Measurements from ENCODE around the gene COL27A1.

DNA sequence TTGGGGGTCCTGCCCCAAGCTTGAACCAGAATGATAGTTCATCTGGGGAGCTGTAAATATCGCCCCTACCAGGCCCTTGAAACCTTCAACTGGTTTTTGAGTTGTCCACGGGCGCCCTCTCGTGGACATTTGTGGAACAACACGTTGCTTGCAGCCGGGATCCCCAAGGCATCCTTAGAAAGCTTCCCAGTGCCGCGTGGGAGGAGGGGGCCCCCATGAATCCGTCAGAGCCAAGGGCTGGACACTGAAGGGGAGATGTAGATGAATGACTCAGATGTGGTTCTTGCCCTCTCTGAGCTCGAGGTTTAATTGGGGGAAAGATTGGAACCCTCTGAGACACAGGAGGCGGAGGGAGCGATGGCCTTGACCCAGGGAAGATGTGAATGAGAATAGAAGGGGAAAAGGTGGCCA, 135.7 kb downstream of the COL27A1 start:
- TF ChIP-seq GLIS3 (CRISPR knock-in tag; IDR thresholded peaks at IDR 0.05) (no peak), ARNTL (CRISPR knock-in tag; IDR thresholded peaks at IDR 0.05; ENCODE audit: borderline replicate concordance, low read depth) (no peak), CSDC2 (CRISPR knock-in tag; IDR thresholded peaks at IDR 0.05) (no peak), SNAI2 (CRISPR knock-in tag; IDR thresholded peaks at IDR 0.05) (no peak), ZFP3 (CRISPR knock-in tag; IDR thresholded peaks at IDR 0.05) (no peak)
- TF ChIP-seq, protein P1, sequence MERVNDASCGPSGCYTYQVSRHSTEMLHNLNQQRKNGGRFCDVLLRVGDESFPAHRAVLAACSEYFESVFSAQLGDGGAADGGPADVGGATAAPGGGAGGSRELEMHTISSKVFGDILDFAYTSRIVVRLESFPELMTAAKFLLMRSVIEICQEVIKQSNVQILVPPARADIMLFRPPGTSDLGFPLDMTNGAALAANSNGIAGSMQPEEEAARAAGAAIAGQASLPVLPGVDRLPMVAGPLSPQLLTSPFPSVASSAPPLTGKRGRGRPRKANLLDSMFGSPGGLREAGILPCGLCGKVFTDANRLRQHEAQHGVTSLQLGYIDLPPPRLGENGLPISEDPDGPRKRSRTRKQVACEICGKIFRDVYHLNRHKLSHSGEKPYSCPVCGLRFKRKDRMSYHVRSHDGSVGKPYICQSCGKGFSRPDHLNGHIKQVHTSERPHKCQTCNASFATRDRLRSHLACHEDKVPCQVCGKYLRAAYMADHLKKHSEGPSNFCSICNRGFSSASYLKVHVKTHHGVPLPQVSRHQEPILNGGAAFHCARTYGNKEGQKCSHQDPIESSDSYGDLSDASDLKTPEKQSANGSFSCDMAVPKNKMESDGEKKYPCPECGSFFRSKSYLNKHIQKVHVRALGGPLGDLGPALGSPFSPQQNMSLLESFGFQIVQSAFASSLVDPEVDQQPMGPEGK (CRISPR knock-in tag; IDR thresholded peaks at IDR 0.05; ENCODE audit: borderline replicate concordance): no peak
- TF ChIP-seq, protein P2, sequence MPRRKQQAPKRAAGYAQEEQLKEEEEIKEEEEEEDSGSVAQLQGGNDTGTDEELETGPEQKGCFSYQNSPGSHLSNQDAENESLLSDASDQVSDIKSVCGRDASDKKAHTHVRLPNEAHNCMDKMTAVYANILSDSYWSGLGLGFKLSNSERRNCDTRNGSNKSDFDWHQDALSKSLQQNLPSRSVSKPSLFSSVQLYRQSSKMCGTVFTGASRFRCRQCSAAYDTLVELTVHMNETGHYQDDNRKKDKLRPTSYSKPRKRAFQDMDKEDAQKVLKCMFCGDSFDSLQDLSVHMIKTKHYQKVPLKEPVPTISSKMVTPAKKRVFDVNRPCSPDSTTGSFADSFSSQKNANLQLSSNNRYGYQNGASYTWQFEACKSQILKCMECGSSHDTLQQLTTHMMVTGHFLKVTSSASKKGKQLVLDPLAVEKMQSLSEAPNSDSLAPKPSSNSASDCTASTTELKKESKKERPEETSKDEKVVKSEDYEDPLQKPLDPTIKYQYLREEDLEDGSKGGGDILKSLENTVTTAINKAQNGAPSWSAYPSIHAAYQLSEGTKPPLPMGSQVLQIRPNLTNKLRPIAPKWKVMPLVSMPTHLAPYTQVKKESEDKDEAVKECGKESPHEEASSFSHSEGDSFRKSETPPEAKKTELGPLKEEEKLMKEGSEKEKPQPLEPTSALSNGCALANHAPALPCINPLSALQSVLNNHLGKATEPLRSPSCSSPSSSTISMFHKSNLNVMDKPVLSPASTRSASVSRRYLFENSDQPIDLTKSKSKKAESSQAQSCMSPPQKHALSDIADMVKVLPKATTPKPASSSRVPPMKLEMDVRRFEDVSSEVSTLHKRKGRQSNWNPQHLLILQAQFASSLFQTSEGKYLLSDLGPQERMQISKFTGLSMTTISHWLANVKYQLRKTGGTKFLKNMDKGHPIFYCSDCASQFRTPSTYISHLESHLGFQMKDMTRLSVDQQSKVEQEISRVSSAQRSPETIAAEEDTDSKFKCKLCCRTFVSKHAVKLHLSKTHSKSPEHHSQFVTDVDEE (CRISPR knock-in tag; IDR thresholded peaks at IDR 0.05): no peak
